Umbilical cord (tissue), 2 donors: ENCODE data around the gene AHRR. TPM values are rescaled to one million over a fixed set of nuclear protein-coding genes. Genes with fewer than 3 reads are reported as not detected.
A peak's percentile ranks its signal among the peaks of the same experiment; 100 is the strongest.

Source experiments
- DNase-seq: peaks from one replicate; pipeline ENCODE4 v3.0.0-alpha.2; 2015; ENCODE audit warnings: low spot score
- total RNA-seq: library from RNA; depleted of rRNA; stranded (reverse); fragments of >200 nt; gene quantifications from one replicate; pipeline ENCODE4 v1.2.3, GENCODE V29; 2014; ENCODE audit warnings: low replicate concordance; ENCODE audit not compliant: insufficient read depth

The AHRR gene
- total RNA-seq, 1 donor from 2014 or later = 18.3 TPM

- DNase-seq = no peak
Measured at GRCh38 chr5:456351-457194, 135.1 kb downstream of the AHRR start.

- DNase-seq = no peak
Measured at GRCh38 chr5:457195-457961, 135.9 kb downstream of the AHRR start.

- DNase-seq = peak; percentile 65
Measured at GRCh38 chr5:458547-459353, 137.2 kb downstream of the AHRR start.

- no peak for DNase-seq
Measured at GRCh38 chr5:459562-460272, 138.2 kb downstream of the AHRR start.

GRCh38 chr5:460273-460625 lies 138.7 kb downstream of the AHRR start:
- DNase-seq = no peak

GRCh38 chr5:462051-462481 lies 140.6 kb downstream of the AHRR start:
- no peak for DNase-seq

- no peak for DNase-seq
Measured at GRCh38 chr5:463301-463700, 141.8 kb downstream of the AHRR start.

GRCh38 chr5:463952-464351 lies 142.4 kb downstream of the AHRR start:
- DNase-seq = no peak

GRCh38 chr5:464446-464842 lies 142.9 kb downstream of the AHRR start:
- DNase-seq = no peak

- no peak for DNase-seq
Measured at GRCh38 chr5:464843-465590, 143.5 kb downstream of the AHRR start.

- no peak for DNase-seq
Measured at GRCh38 chr5:465591-466403, 144.3 kb downstream of the AHRR start.

- DNase-seq = no peak
Measured at GRCh38 chr5:466661-467310, 145.3 kb downstream of the AHRR start.

- DNase-seq = no peak
Measured at GRCh38 chr5:468401-468800, 146.9 kb downstream of the AHRR start.

GRCh38 chr5:469752-470483 lies 148.4 kb downstream of the AHRR start:
- DNase-seq = no peak

- DNase-seq = no peak
Measured at GRCh38 chr5:470961-471749, 149.6 kb downstream of the AHRR start.

GRCh38 chr5:471750-472058 lies 150.2 kb downstream of the AHRR start:
- no peak for DNase-seq

GRCh38 chr5:472076-472655 lies 150.7 kb downstream of the AHRR start:
- no peak for DNase-seq
